A172 (cell line): ENCODE results near the gene TBCB. TPM values are rescaled to one million over a fixed set of nuclear protein-coding genes. Genes with fewer than 3 reads are reported as not detected.
"Not testable (repeated sequence)": the region's sequence is repeated elsewhere in the genome, so short reads cannot be mapped to it uniquely, and the experiment has no call there.

Experiments used
- DNase-seq: peaks from one replicate; pipeline ENCODE4 v3.0.0-alpha.2; 2015; ENCODE audit warnings: low spot score
- total RNA-seq: library from RNA; depleted of rRNA; stranded (reverse); fragments of >200 nt; shearing (Covaris generic); gene quantifications from 2 replicates; pipeline ENCODE4 v1.2.3, GENCODE V29; 2014

The TBCB gene
- total RNA-seq, 1 experiment from 2014 or later = 334 TPM

- not testable (repeated sequence) for DNase-seq
Measured at GRCh38 chr19:36134867-36135266, 19.6 kb downstream of the TBCB start.

DNA sequence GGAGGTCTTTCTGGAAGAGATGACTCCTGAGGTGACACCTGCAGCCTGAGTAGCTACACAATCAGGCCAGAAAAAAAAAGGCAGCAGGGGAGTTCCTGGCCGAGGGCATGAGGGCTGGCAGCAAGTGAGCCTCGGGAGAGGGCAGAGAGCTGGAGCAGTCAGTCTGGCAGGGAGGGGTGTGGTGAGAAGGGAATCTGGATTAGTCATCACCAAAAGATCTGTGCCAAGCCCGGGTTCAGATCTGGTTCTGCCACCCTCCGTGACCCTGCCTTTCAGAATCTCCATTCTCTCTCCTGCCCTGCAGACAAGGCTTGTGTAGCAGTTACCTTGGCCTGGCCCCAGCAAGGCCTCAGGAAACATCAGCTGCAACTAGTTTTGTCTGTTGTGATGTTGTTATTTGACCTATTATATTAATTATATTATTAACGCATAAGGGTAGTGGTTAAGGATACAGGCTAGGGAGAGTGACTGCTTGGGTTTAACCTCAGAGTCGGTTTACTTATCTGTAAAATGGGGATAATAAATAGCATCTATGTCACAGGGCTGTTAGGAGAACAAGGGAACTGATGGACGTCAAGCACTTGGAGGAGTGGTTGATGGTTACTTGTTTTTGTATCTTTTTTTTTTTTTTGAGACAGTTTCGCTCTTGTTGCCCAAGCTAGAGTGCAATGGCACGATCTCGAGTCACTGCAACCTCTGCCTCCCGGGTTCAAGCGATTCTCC is 21.9 kb downstream of the TBCB start:
- peak; percentile 97 for DNase-seq

GRCh38 chr19:36139120-36139472 is 23.8 kb downstream of the TBCB start:
- no peak for DNase-seq

DNA sequence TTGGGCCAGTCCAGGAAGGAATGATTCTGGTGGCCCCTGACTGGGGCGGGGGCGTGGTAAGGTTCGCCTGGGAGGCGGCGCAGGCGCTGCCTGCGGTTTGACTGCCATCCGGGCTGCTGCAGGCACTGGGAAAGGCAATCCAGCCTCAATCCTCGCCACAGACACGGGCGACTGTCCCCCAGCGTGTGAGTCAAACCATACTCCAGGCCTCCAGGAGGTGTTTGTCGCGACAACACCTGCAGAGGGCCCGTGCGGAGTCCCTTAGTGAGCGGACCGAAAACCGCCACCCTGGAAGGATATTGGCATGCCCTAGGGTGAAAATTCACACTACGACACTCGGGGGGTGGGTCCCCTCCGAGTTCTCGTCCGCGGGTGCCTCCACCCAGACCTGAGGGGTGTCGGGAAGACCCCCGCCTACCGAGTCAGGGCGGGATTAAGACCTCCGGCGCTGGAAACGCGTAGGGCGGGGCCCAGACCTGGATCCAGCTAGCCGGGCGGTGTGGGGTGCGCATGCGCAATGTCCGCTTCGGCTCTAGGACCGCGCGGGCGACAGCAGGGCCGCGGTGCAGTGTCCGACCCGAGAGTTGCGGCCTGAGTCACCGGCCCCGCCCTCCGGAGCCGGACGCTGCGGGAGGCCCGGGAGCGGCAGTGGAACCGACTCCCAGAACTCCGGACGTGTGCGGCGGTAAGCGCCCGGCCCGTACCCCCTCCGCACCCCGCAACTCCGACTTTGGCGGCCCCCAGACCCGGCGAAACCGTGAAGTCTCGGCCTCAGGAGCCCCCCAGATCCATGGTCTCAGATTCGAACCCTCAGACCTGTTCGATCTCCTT is 24.4 kb downstream of the TBCB start, which contains the start of gene CAPNS1:
Gene CAPNS1, plus strand, starts transcription at position 594 of the 831 bp plus-strand sequence. CDS start 946 bp downstream, outside the sequence.
- peak; percentile 96 for DNase-seq

DNA sequence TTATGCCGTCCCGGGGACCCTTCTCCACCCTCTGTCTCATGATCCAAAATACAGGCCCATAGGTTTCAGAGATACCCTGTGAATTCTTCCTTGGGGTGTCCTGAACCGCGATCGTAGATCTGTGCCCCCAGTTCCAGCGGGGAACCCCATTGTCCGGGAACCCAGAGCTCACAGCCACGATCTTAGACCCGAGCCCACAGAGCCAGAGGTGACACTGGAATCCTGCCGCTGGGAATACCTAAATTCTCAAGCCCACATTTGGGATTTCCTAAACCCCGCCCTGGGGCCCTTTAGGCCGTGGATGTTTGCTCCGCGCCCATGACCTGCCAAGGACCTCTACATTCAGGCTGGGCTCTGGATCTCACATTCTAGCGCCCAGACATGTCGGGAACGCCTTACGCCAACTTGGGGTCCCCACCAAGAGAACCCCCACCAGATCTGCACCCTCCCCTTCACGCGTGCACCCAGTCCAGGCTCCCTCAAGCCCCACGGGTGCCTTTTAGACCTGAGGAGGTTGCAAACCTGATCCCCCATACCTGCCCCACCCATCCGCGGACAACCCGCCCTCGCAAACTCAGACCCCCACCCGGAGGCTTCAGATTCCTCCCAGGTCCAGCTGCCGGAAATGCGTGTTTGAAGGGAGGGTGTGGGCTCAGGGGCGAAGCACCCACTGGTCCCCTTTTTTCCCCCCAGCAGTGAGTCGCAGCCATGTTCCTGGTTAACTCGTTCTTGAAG is 25.2 kb downstream of the TBCB start:
- DNase-seq = peak; percentile 53

- peak; percentile 74 for DNase-seq
Measured at GRCh38 chr19:36141039-36141927, 26.0 kb downstream of the TBCB start.

DNA sequence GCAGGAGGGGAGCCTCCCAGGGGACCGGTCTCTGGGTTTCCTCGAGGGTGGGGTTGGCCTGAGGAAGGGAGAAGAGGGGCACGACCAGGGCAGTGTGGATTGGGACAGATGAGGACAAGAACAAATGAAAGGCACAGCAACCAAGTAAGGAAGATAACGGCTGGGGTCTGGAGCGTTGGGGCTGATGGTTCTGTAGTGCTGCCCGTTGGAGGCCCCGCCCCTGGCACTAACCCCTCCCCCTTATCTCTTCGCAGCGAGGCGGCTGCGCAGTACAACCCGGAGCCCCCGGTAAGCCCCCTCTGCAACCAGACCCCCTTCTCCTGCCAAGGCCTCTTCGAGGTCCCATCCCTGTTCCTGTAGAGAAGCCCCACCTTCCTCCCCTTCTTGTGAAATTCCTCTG is 26.8 kb downstream of the TBCB start:
- DNase-seq = no peak

GRCh38 chr19:36142496-36142895 is 27.2 kb downstream of the TBCB start:
- DNase-seq = no peak

GRCh38 chr19:36144624-36145023 is 29.4 kb downstream of the TBCB start:
- DNase-seq = no peak

- no peak for DNase-seq
Measured at GRCh38 chr19:36149673-36150406, 34.6 kb downstream of the TBCB start.

- DNase-seq = no peak
Measured at GRCh38 chr19:36150586-36150985, 35.3 kb downstream of the TBCB start.

DNA sequence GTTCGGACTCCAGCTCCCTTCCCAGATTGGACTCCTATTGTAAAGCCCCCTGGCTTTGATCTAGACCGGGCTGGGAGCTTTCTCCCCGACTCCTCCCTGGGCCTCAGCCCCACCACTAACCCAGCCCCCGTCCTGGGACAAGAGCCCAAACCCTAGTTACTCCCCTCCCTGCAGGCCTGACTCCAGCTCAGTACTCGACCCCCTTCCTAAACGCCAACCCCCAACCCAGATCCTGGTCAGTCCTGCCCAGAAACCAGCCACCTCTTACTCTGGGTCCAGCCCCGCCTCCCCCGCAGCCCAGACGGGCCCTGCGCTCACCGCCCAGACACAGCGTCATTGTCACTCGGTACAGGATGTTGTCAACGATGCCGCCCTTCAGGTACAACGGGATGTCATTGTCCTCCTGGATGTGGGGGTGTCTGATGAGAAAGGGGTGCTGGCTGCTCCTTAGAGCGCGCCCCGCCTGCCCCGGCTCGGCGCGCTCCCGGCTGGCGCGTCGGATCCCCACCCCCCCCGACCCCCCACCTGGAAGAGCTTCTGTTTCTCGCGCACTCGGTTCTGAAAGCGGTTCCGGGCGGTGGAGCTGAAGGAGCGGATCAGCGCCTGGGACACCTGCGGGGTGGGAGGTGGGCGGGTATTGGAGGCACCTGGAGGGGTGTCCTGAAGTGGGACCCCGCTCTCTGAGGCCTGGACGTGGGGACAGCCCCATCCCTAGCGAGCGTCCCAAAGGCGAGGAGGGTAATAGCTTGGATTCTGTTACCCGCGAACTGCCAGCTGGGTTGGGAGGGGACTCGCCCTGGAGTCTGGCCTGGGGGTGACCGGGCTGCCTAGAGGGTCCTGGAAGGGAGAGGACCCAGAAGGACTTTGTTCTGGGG is 36.1 kb downstream of the TBCB start:
- DNase-seq = no peak

DNA sequence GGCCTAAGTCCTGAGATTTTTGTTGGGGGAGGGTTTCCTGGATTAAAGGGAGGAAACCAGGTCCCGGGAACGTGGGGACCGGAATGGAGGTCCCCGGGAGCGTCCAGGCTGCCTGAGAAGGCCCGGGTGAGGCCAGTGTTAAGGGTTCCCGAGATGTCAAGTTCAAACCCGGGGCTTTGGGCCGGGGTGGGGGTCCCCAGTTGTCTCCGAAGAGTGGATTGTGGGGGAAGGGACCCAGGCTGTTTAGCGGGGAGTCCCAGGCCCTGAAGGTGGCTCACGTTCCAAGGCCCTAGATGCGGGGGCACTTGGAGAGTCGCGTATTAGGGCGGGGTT is 36.7 kb downstream of the TBCB start:
- no peak for DNase-seq

- no peak for DNase-seq
Measured at GRCh38 chr19:36152352-36153091, 37.3 kb downstream of the TBCB start, which contains the start of gene COX7A1. Gene COX7A1 (minus strand): TSS chr19:36152447. CDS start chr19:36152407, 40 bp downstream.

DNA sequence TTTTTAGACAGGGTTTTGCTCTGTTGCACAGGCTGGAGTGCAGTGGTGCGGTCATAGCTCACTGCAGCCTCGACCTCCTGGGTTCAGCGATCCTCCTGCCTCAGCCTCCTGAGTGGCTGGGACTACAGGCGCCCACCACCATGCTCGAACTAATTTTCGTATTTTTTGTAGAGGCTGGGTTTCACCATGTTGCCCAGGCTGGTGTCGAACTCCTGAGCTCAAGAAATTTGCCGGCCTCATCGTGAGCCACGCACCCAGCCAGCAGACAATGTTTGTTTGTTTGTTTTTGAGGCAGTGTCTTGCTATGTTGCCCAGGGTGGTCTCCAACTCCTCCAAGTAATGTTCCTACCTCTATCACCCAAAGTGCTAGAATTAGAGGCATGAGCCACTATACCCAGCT is 37.9 kb downstream of the TBCB start:
- no peak for DNase-seq

- DNase-seq = no peak
Measured at GRCh38 chr19:36160821-36161596, 45.7 kb downstream of the TBCB start.

- DNase-seq = no peak
Measured at GRCh38 chr19:36163813-36164212, 48.5 kb downstream of the TBCB start.
